ENCODE measurements around the gene SEMA3G.

Gene SEMA3G

GRCh38 chr3:52406791-52407510 lies 38.0 kb downstream of the SEMA3G start:
- Histone ChIP-seq H3K9ac (ENCODE audit: low read depth, low read length) (no peak overlapping the region), H3K9me3 (ENCODE audit: control insufficient read depth, insufficient read depth, low read length) (no peaks in the 10 kb centered on the region), H3K36me3 (ENCODE audit: control insufficient read depth, insufficient read depth, low read length) (peaks cover 50% of the 10 kb centered on the region), H3K27me3 (ENCODE audit: control insufficient read depth, insufficient read depth, low read length) (no peaks in the 10 kb centered on the region), H3K4me1 (ENCODE audit: control insufficient read depth, insufficient read depth, low read length) (peaks cover 8% of the 10 kb centered on the region), H3K4me3 (ENCODE audit: low read depth, low read length) (no peak overlapping the region)

GRCh38 chr3:52406231-52406661 lies 38.7 kb downstream of the SEMA3G start:
- Histone ChIP-seq H3K4me3 (ENCODE audit: low read depth, low read length) (no peak overlapping the region), H3K9ac (ENCODE audit: low read depth, low read length) (no peak overlapping the region), H3K4me1 (ENCODE audit: control insufficient read depth, insufficient read depth, low read length) (peaks cover 5% of the 10 kb centered on the region), H3K9me3 (ENCODE audit: control insufficient read depth, insufficient read depth, low read length) (no peaks in the 10 kb centered on the region), H3K36me3 (ENCODE audit: control insufficient read depth, insufficient read depth, low read length) (peaks cover 57% of the 10 kb centered on the region), H3K27me3 (ENCODE audit: control insufficient read depth, insufficient read depth, low read length) (no peaks in the 10 kb centered on the region)

GRCh38 chr3:52405601-52406110 lies 39.2 kb downstream of the SEMA3G start:
- H3K9me3 ChIP-seq (ENCODE audit: control insufficient read depth, insufficient read depth, low read length): no peaks in the 10 kb centered on the region
- H3K36me3 ChIP-seq (ENCODE audit: control insufficient read depth, insufficient read depth, low read length): peaks cover 59% of the 10 kb centered on the region
- H3K4me3 ChIP-seq (ENCODE audit: low read depth, low read length): no peak overlapping the region
- peaks cover 3% of the 10 kb centered on the region for H3K4me1 ChIP-seq (ENCODE audit: control insufficient read depth, insufficient read depth, low read length)
- H3K27me3 ChIP-seq (ENCODE audit: control insufficient read depth, insufficient read depth, low read length): no peaks in the 10 kb centered on the region
- no peak overlapping the region for H3K9ac ChIP-seq (ENCODE audit: low read depth, low read length)

GRCh38 chr3:52405066-52405465 lies 39.8 kb downstream of the SEMA3G start:
- no peaks in the 10 kb centered on the region for H3K27me3 ChIP-seq (ENCODE audit: control insufficient read depth, insufficient read depth, low read length)
- no peaks in the 10 kb centered on the region for H3K9me3 ChIP-seq (ENCODE audit: control insufficient read depth, insufficient read depth, low read length)
- H3K36me3 ChIP-seq (ENCODE audit: control insufficient read depth, insufficient read depth, low read length): peaks cover 59% of the 10 kb centered on the region
- no peak overlapping the region for H3K9ac ChIP-seq (ENCODE audit: low read depth, low read length)
- peaks cover 3% of the 10 kb centered on the region for H3K4me1 ChIP-seq (ENCODE audit: control insufficient read depth, insufficient read depth, low read length)
- H3K4me3 ChIP-seq (ENCODE audit: low read depth, low read length): no peak overlapping the region

GRCh38 chr3:52404391-52404790 lies 40.5 kb downstream of the SEMA3G start:
- Histone ChIP-seq H3K9me3 (ENCODE audit: control insufficient read depth, insufficient read depth, low read length) (no peaks in the 10 kb centered on the region), H3K27me3 (ENCODE audit: control insufficient read depth, insufficient read depth, low read length) (no peaks in the 10 kb centered on the region), H3K9ac (ENCODE audit: low read depth, low read length) (no peak overlapping the region), H3K4me3 (ENCODE audit: low read depth, low read length) (no peak overlapping the region), H3K36me3 (ENCODE audit: control insufficient read depth, insufficient read depth, low read length) (peaks cover 59% of the 10 kb centered on the region), H3K4me1 (ENCODE audit: control insufficient read depth, insufficient read depth, low read length) (peaks cover 3% of the 10 kb centered on the region)

GRCh38 chr3:52403955-52404354 lies 40.9 kb downstream of the SEMA3G start:
- Histone ChIP-seq H3K27me3 (ENCODE audit: control insufficient read depth, insufficient read depth, low read length) (no peaks in the 10 kb centered on the region), H3K36me3 (ENCODE audit: control insufficient read depth, insufficient read depth, low read length) (peaks cover 59% of the 10 kb centered on the region), H3K4me3 (ENCODE audit: low read depth, low read length) (no peak overlapping the region), H3K9ac (ENCODE audit: low read depth, low read length) (no peak overlapping the region), H3K4me1 (ENCODE audit: control insufficient read depth, insufficient read depth, low read length) (peaks cover 1% of the 10 kb centered on the region), H3K9me3 (ENCODE audit: control insufficient read depth, insufficient read depth, low read length) (no peaks in the 10 kb centered on the region)

GRCh38 chr3:52403271-52403841 lies 41.5 kb downstream of the SEMA3G start:
- H3K9me3 ChIP-seq (ENCODE audit: control insufficient read depth, insufficient read depth, low read length): no peaks in the 10 kb centered on the region
- peaks cover 59% of the 10 kb centered on the region for H3K36me3 ChIP-seq (ENCODE audit: control insufficient read depth, insufficient read depth, low read length)
- no peak overlapping the region for H3K9ac ChIP-seq (ENCODE audit: low read depth, low read length)
- no peak overlapping the region for H3K4me3 ChIP-seq (ENCODE audit: low read depth, low read length)
- H3K27me3 ChIP-seq (ENCODE audit: control insufficient read depth, insufficient read depth, low read length): no peaks in the 10 kb centered on the region
- H3K4me1 ChIP-seq (ENCODE audit: control insufficient read depth, insufficient read depth, low read length): no peaks in the 10 kb centered on the region

GRCh38 chr3:52402706-52403270 lies 42.1 kb downstream of the SEMA3G start:
- Histone ChIP-seq H3K9ac (ENCODE audit: low read depth, low read length) (no peak overlapping the region), H3K27me3 (ENCODE audit: control insufficient read depth, insufficient read depth, low read length) (no peaks in the 10 kb centered on the region), H3K4me3 (ENCODE audit: low read depth, low read length) (no peak overlapping the region), H3K36me3 (ENCODE audit: control insufficient read depth, insufficient read depth, low read length) (peaks cover 59% of the 10 kb centered on the region), H3K4me1 (ENCODE audit: control insufficient read depth, insufficient read depth, low read length) (no peaks in the 10 kb centered on the region), H3K9me3 (ENCODE audit: control insufficient read depth, insufficient read depth, low read length) (no peaks in the 10 kb centered on the region)

- Histone ChIP-seq H3K4me3 (ENCODE audit: low read depth, low read length) (no peak overlapping the region), H3K9me3 (ENCODE audit: control insufficient read depth, insufficient read depth, low read length) (no peaks in the 10 kb centered on the region), H3K9ac (ENCODE audit: low read depth, low read length) (no peak overlapping the region), H3K36me3 (ENCODE audit: control insufficient read depth, insufficient read depth, low read length) (peaks cover 57% of the 10 kb centered on the region), H3K4me1 (ENCODE audit: control insufficient read depth, insufficient read depth, low read length) (no peaks in the 10 kb centered on the region), H3K27me3 (ENCODE audit: control insufficient read depth, insufficient read depth, low read length) (no peaks in the 10 kb centered on the region)
Measured at GRCh38 chr3:52402101-52402521, 42.8 kb downstream of the SEMA3G start.

GRCh38 chr3:52401551-52401950 lies 43.4 kb downstream of the SEMA3G start:
- Histone ChIP-seq H3K36me3 (ENCODE audit: control insufficient read depth, insufficient read depth, low read length) (peaks cover 51% of the 10 kb centered on the region), H3K9me3 (ENCODE audit: control insufficient read depth, insufficient read depth, low read length) (no peaks in the 10 kb centered on the region), H3K4me3 (ENCODE audit: low read depth, low read length) (no peak overlapping the region), H3K4me1 (ENCODE audit: control insufficient read depth, insufficient read depth, low read length) (no peaks in the 10 kb centered on the region), H3K27me3 (ENCODE audit: control insufficient read depth, insufficient read depth, low read length) (no peaks in the 10 kb centered on the region), H3K9ac (ENCODE audit: low read depth, low read length) (no peak overlapping the region)

GRCh38 chr3:52401021-52401420 lies 43.9 kb downstream of the SEMA3G start:
- Histone ChIP-seq H3K9me3 (ENCODE audit: control insufficient read depth, insufficient read depth, low read length) (no peaks in the 10 kb centered on the region), H3K4me1 (ENCODE audit: control insufficient read depth, insufficient read depth, low read length) (no peaks in the 10 kb centered on the region), H3K27me3 (ENCODE audit: control insufficient read depth, insufficient read depth, low read length) (no peaks in the 10 kb centered on the region), H3K4me3 (ENCODE audit: low read depth, low read length) (no peak overlapping the region), H3K9ac (ENCODE audit: low read depth, low read length) (no peak overlapping the region), H3K36me3 (ENCODE audit: control insufficient read depth, insufficient read depth, low read length) (peaks cover 46% of the 10 kb centered on the region)

Measured in iPS-15b (cell line).